Measurements from ENCODE around the gene ITGB3. TPM values are rescaled to one million over a fixed set of nuclear protein-coding genes. Genes with fewer than 3 reads are reported as not detected.

ITGB3 gene
- total RNA-seq, 1 donor from 2014 or later = 71.3 TPM

GRCh38 chr17:47273245-47273644, 19.6 kb downstream of the ITGB3 start:
- Histone ChIP-seq H3K27ac (peak overlapping the region; percentile 96 to 97), H3K27me3 (no peaks in the 10 kb centered on the region), H3K36me3 (peaks cover 0 to 2% of the 10 kb centered on the region in 2 donors), H3K4me1 (peaks cover 32 to 71% of the 10 kb centered on the region in 2 donors), H3K9me3 (no peaks in the 10 kb centered on the region), H3K4me3 (no peak overlapping the region)
- no peak for TF ChIP-seq CTCF (IDR thresholded peaks at IDR 0.05)
- intact Hi-C loops (cut with DNase I) = no loop called here
- no peak for DNase-seq (ENCODE audit: low spot score in 2 of 2)

- H3K27ac ChIP-seq = peak overlapping the region; percentile 96 to 97
- peaks cover 0 to 2% of the 10 kb centered on the region in 2 donors for H3K36me3 ChIP-seq
- H3K27me3 ChIP-seq = no peaks in the 10 kb centered on the region
- H3K4me1 ChIP-seq = peaks cover 35 to 68% of the 10 kb centered on the region in 2 donors
- H3K4me3 ChIP-seq = no peak overlapping the region
- H3K9me3 ChIP-seq = no peaks in the 10 kb centered on the region
- TF ChIP-seq CTCF (IDR thresholded peaks at IDR 0.05) = no peak
- DNase-seq (ENCODE audit: low spot score in 2 of 2) = peak in 1 of 2 donors; percentile 51
- intact Hi-C loops (cut with DNase I) = loop anchor here (2.0 kb wide), 2 partner anchors 20 to 34 kb away; no protein-coding TSS in a partner anchor
These were observed 20.9 kb downstream of the ITGB3 start for GRCh38 chr17:47274319-47275069.

GRCh38 chr17:47275245-47275984, 21.8 kb downstream of the ITGB3 start:
- H3K27ac ChIP-seq = peak overlapping the region; percentile 96 to 97
- DNase-seq (ENCODE audit: low spot score in 2 of 2) = peak; percentile 57 to 92
- peaks cover 43 to 68% of the 10 kb centered on the region in 2 donors for H3K4me1 ChIP-seq
- peaks cover 0 to 2% of the 10 kb centered on the region in 2 donors for H3K36me3 ChIP-seq
- H3K4me3 ChIP-seq = no peak overlapping the region
- H3K9me3 ChIP-seq = no peaks in the 10 kb centered on the region
- no peaks in the 10 kb centered on the region for H3K27me3 ChIP-seq
- intact Hi-C loops (cut with DNase I) = loop anchor here (2.0 kb wide), 2 partner anchors 21 to 35 kb away; no protein-coding TSS in a partner anchor
- no peak for TF ChIP-seq CTCF (IDR thresholded peaks at IDR 0.05)

- Histone ChIP-seq H3K27ac (peak overlapping the region; percentile 96 to 97), H3K4me3 (no peak overlapping the region), H3K36me3 (peaks cover 0 to 2% of the 10 kb centered on the region in 2 donors), H3K4me1 (peaks cover 43 to 71% of the 10 kb centered on the region in 2 donors), H3K27me3 (no peaks in the 10 kb centered on the region), H3K9me3 (no peaks in the 10 kb centered on the region)
- TF ChIP-seq CTCF (IDR thresholded peaks at IDR 0.05) = no peak
- no peak for DNase-seq (ENCODE audit: low spot score in 2 of 2)
- intact Hi-C loops (cut with DNase I) = no loop called here
These were observed 22.8 kb downstream of the ITGB3 start for GRCh38 chr17:47276444-47276843.

GRCh38 chr17:47276868-47277267, 23.2 kb downstream of the ITGB3 start:
- Histone ChIP-seq H3K27ac (peak overlapping the region; percentile 96 to 97), H3K9me3 (no peaks in the 10 kb centered on the region), H3K4me1 (peaks cover 43 to 75% of the 10 kb centered on the region in 2 donors), H3K36me3 (peaks cover 0 to 2% of the 10 kb centered on the region in 2 donors), H3K27me3 (no peaks in the 10 kb centered on the region), H3K4me3 (no peak overlapping the region)
- DNase-seq (ENCODE audit: low spot score in 2 of 2) = peak; percentile 48 to 90
- TF ChIP-seq CTCF (IDR thresholded peaks at IDR 0.05) = no peak
- intact Hi-C loops (cut with DNase I) = no loop called here
